Measurements from ENCODE around the gene TPSAB1. TPM values are rescaled to one million over a fixed set of nuclear protein-coding genes. Genes with fewer than 3 reads are reported as not detected.

TPSAB1 gene
- total and polyA plus RNA-seq, 2 donors from 2014 or later, result 1.6 to 156 TPM

DNA sequence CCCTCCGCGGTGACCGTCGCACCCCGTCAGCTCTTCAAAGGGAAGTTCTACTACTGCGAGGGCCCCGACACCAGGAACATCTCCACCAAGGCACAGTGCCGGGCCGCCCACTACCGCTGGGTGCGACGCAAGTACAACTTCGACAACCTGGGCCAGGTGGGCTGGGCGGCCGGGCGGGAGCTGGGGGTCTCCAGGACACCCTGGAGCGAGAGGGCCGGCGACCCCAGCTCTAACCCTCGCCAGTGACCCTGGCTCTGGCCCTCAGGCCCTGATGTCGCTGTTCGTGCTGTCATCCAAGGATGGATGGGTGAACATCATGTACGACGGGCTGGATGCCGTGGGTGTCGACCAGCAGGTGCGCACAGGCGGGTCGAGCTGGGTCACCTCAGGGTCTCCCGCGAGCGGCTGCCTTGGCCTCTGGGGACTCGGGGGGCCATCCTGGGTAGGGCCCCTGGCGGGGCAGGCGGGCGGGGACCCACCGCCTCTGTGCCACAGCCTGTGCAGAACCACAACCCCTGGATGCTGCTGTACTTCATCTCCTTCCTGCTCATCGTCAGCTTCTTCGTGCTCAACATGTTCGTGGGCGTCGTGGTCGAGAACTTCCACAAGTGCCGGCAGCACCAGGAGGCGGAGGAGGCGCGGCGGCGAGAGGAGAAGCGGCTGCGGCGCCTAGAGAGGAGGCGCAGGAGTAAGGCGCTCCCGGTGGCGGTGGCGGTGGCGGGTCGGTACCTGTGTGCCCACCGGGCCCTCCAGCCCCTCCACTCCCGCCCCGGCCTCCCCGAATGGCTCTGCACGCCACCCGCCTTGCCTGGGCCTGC is 28.8 kb upstream of the TPSAB1 start:
- Histone ChIP-seq H3K4me1 (ENCODE audit: control insufficient read depth in 2 of 3, insufficient read depth in 2 of 3, low read depth in 1 of 3, low read length in 3 of 3) (no peaks in the 10 kb centered on the region), H3K27ac (ENCODE audit: low read depth in 2 of 2, low read length in 2 of 2) (no peak overlapping the region), H3K9me3 (ENCODE audit: control insufficient read depth in 2 of 3, insufficient read depth in 1 of 3, low read length in 3 of 3) (no peaks in the 10 kb centered on the region), H3K27me3 (ENCODE audit: control insufficient read depth, insufficient read depth, low read length) (no peaks in the 10 kb centered on the region), H3K4me3 (ENCODE audit: low read length in 3 of 3) (no peak overlapping the region), H3K36me3 (ENCODE audit: control insufficient read depth in 2 of 3, insufficient read depth in 3 of 3, low read length in 3 of 3) (no peaks in the 10 kb centered on the region), H3K9ac (ENCODE audit: low read length in 3 of 3) (no peak overlapping the region)
- intact Hi-C loops (cut with DNase I), result no loop called here
- FAIRE-seq, result no peak
- no peak for TF ChIP-seq CTCF (IDR thresholded peaks at IDR 0.05; ENCODE audit: borderline replicate concordance, extremely low read depth, insufficient read depth)
- DNase-seq, result no peak

DNA sequence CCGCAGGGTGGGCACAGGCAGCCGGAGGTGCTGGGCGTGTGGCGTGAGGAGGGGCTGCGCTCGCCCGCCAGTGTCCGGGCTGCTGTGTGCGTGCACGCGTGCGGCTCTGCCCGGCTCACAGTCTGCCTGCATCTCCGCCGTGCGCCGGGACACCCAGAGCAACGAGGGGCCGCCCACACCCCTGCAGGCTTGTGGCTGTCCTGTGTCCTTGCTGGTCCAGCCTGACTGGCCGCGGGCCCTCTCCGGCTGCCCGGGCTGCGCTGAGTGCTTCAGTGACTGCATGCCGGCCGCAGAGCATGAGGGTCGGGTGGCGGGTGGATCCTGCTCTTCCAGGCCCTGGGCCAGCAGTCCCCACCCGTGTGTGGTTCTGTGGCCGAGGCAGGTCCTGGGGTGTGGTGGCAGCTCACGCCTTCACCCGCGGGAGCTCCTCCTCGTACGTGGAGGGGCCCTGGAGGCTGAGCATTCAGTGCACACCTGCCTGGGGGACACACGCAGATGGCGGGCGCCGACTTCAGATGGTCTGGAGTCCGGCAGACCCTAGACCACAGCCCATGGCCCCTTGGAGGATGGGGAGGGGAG is 27.8 kb upstream of the TPSAB1 start:
- H3K27me3 ChIP-seq (ENCODE audit: control insufficient read depth, insufficient read depth, low read length), result no peaks in the 10 kb centered on the region

DNA sequence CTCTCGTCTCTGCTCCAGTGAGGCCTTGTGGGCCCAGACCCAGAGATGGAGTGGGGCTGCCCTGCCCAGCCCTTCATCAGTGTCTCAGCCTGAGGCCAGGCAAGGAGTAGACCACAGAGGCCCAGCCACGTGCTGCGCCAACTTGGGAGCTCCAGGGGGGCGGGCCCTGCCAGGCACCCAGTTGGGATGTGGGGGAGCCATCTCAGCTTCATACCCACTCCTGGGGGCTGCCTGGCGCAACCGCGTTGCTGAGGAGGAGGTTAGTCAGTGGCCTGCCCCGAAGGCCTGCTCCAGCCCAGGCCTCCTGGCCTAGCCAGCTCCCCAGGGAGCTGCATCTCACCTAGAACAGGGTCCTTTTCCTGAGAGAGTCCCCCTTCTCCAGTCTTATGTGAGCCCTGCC is 27.3 kb upstream of the TPSAB1 start:
- FAIRE-seq (no peak), DNase-seq (no peak)
- TF ChIP-seq CTCF (IDR thresholded peaks at IDR 0.05; ENCODE audit: borderline replicate concordance, extremely low read depth, insufficient read depth), result no peak
- Histone ChIP-seq H3K9me3 (ENCODE audit: control insufficient read depth in 2 of 3, insufficient read depth in 1 of 3, low read length in 3 of 3) (no peaks in the 10 kb centered on the region), H3K4me1 (ENCODE audit: control insufficient read depth in 2 of 3, insufficient read depth in 2 of 3, low read depth in 1 of 3, low read length in 3 of 3) (no peaks in the 10 kb centered on the region), H3K27ac (ENCODE audit: low read depth in 2 of 2, low read length in 2 of 2) (no peak overlapping the region), H3K36me3 (ENCODE audit: control insufficient read depth in 2 of 3, insufficient read depth in 3 of 3, low read length in 3 of 3) (peaks cover 0 to 3% (median 0%) of the 10 kb centered on the region in 3 donors), H3K4me3 (ENCODE audit: low read length in 3 of 3) (no peak overlapping the region), H3K9ac (ENCODE audit: low read length in 3 of 3) (no peak overlapping the region), H3K27me3 (ENCODE audit: control insufficient read depth, insufficient read depth, low read length) (no peaks in the 10 kb centered on the region)
- intact Hi-C loops (cut with DNase I), result no loop called here

More for the DNA sequence above, 27.8 kb upstream of the TPSAB1 start:
- H3K4me1 ChIP-seq (ENCODE audit: control insufficient read depth in 2 of 3, insufficient read depth in 2 of 3, low read depth in 1 of 3, low read length in 3 of 3), result no peaks in the 10 kb centered on the region
- no peak for TF ChIP-seq CTCF (IDR thresholded peaks at IDR 0.05; ENCODE audit: borderline replicate concordance, extremely low read depth, insufficient read depth)
- no peak overlapping the region for H3K27ac ChIP-seq (ENCODE audit: low read depth in 2 of 2, low read length in 2 of 2)
- no peak overlapping the region for H3K9ac ChIP-seq (ENCODE audit: low read length in 3 of 3)
- H3K36me3 ChIP-seq (ENCODE audit: control insufficient read depth in 2 of 3, insufficient read depth in 3 of 3, low read length in 3 of 3), result peaks cover 0 to 3% (median 0%) of the 10 kb centered on the region in 3 donors
- FAIRE-seq (no peak), DNase-seq (no peak)
- no peaks in the 10 kb centered on the region for H3K9me3 ChIP-seq (ENCODE audit: control insufficient read depth in 2 of 3, insufficient read depth in 1 of 3, low read length in 3 of 3)
- H3K4me3 ChIP-seq (ENCODE audit: low read length in 3 of 3), result no peak overlapping the region
- intact Hi-C loops (cut with DNase I), result no loop called here

All from kidney (tissue), 14 donors.